ENCODE results near the gene NR1D2.

Gene NR1D2

GRCh38 chr3:23928524-23928923 is 16.6 kb upstream of the NR1D2 start:
- no peaks in the 10 kb centered on the region for H3K27me3 ChIP-seq
- no peaks in the 10 kb centered on the region for H3K4me1 ChIP-seq
- H3K36me3 ChIP-seq: no peaks in the 10 kb centered on the region
- no peak for TF ChIP-seq CTCF (IDR thresholded peaks at IDR 0.05; ENCODE audit: low read depth, low read length)
- no peak for DNase-seq
- H3K9me3 ChIP-seq: no peaks in the 10 kb centered on the region
- H3K4me3 ChIP-seq (ENCODE audit: low read depth, low read length): no peak overlapping the region

- Histone ChIP-seq H3K36me3 (no peaks in the 10 kb centered on the region), H3K4me1 (no peaks in the 10 kb centered on the region), H3K9me3 (no peaks in the 10 kb centered on the region), H3K27me3 (no peaks in the 10 kb centered on the region), H3K4me3 (ENCODE audit: low read depth, low read length) (no peak overlapping the region)
- no peak for DNase-seq
- no peak for TF ChIP-seq CTCF (IDR thresholded peaks at IDR 0.05; ENCODE audit: low read depth, low read length)
Measured at GRCh38 chr3:23931597-23931996, 13.5 kb upstream of the NR1D2 start.

GRCh38 chr3:23932571-23932970 is 12.5 kb upstream of the NR1D2 start:
- H3K27me3 ChIP-seq: no peaks in the 10 kb centered on the region
- no peak overlapping the region for H3K4me3 ChIP-seq (ENCODE audit: low read depth, low read length)
- no peaks in the 10 kb centered on the region for H3K4me1 ChIP-seq
- TF ChIP-seq CTCF (IDR thresholded peaks at IDR 0.05; ENCODE audit: low read depth, low read length): no peak
- H3K36me3 ChIP-seq: no peaks in the 10 kb centered on the region
- no peaks in the 10 kb centered on the region for H3K9me3 ChIP-seq
- no peak for DNase-seq

GRCh38 chr3:23934253-23934652 is 10.8 kb upstream of the NR1D2 start:
- H3K27me3 ChIP-seq: no peaks in the 10 kb centered on the region
- DNase-seq: no peak
- H3K4me3 ChIP-seq (ENCODE audit: low read depth, low read length): no peak overlapping the region
- H3K4me1 ChIP-seq: no peaks in the 10 kb centered on the region
- no peak for TF ChIP-seq CTCF (IDR thresholded peaks at IDR 0.05; ENCODE audit: low read depth, low read length)
- H3K36me3 ChIP-seq: no peaks in the 10 kb centered on the region
- H3K9me3 ChIP-seq: no peaks in the 10 kb centered on the region

GRCh38 chr3:23937296-23937695 is 7.8 kb upstream of the NR1D2 start:
- no peak for TF ChIP-seq CTCF (IDR thresholded peaks at IDR 0.05; ENCODE audit: low read depth, low read length)
- Histone ChIP-seq H3K4me1 (no peaks in the 10 kb centered on the region), H3K27me3 (no peaks in the 10 kb centered on the region), H3K36me3 (no peaks in the 10 kb centered on the region), H3K4me3 (ENCODE audit: low read depth, low read length) (no peak overlapping the region), H3K9me3 (no peaks in the 10 kb centered on the region)
- DNase-seq: no peak

- H3K36me3 ChIP-seq: no peaks in the 10 kb centered on the region
- no peaks in the 10 kb centered on the region for H3K4me1 ChIP-seq
- H3K4me3 ChIP-seq (ENCODE audit: low read depth, low read length): no peak overlapping the region
- no peaks in the 10 kb centered on the region for H3K9me3 ChIP-seq
- TF ChIP-seq CTCF (IDR thresholded peaks at IDR 0.05; ENCODE audit: low read depth, low read length): no peak
- no peaks in the 10 kb centered on the region for H3K27me3 ChIP-seq
- DNase-seq: peak; percentile 38
Measured at GRCh38 chr3:23938688-23939087, 6.4 kb upstream of the NR1D2 start.

All from BE2C (cell line).